Stimulated activated CD8-positive, alpha-beta memory T cell treated with anti-CD3 and anti-CD28 coated beads, Interleukin-4, amount 100 ng/mL, for 48 hours (primary cell): ENCODE data around the gene EIF3K.
"Not testable (repeated sequence)": the region's sequence is repeated elsewhere in the genome, so short reads cannot be mapped to it uniquely, and the experiment has no call there.

Experiments
- DNase-seq: peaks from one replicate; pipeline ENCODE4 v3.0.0-alpha.2; 2020

EIF3K gene

DNA sequence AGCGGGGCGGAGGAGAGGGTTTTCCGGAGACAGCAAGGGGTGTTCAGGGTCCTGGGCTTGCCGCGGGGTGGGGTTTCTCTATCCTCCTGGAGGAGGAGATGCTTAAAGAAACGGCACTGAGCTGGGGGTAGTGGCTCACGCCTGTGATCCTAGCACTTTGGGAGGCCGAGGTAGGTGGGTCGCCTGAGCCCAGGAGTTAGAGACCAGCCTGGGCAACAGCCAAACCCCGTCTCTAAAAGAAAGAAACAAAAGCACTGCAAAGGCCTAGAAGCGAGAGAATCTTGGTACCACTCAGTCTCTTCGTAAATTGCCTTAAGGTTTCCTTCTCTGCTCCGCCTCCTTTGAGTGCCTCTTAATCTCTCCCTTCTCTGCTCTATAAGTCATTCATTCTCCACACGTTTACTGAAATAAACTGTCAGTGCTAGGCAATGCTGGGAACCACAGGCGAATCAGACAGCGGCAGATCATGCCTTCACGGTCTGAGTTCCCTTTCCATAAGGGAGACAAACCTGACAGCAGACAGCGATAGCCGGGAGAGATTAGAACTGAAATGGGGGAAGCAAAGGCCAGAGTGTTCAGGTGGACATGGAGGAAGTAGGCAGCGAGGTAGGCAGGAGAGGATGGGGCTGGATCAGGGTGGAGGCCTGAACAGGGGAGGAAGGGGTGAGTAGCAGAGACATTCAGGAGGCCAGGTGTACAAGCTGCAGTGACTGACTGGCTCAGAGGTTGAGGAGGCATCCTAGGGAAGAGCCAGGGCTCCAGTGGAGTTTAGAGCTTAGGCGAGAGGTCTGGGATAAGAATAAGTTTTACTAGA lies 580 bp downstream of the EIF3K start:
- DNase-seq = no peak

DNA sequence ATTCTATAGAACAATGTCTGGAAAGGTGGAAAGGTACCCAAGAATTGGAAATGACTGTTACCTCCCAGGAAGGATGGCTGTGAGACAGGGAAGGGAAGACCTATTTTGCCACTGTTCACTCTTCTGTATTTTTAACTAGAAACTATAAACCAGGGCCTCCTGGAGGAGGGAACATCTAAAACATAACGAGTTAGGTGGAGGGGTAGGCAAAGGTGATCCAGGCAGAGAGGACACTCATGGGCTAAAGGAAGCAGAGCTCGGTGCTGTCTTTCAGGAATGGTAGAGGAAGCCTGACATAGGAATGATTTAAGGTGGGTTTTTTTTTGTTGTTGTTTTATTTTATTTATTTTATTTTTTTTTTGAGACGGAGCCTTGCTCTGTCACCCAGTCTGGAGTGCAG lies 5.8 kb downstream of the EIF3K start:
- no peak for DNase-seq

- no peak for DNase-seq
Observed at GRCh38 chr19:38626401-38626800, 7.4 kb downstream of the EIF3K start.

GRCh38 chr19:38629568-38629967 lies 10.6 kb downstream of the EIF3K start:
- no peak for DNase-seq

GRCh38 chr19:38631301-38631700 lies 12.3 kb downstream of the EIF3K start:
- DNase-seq = not testable (repeated sequence)

DNA sequence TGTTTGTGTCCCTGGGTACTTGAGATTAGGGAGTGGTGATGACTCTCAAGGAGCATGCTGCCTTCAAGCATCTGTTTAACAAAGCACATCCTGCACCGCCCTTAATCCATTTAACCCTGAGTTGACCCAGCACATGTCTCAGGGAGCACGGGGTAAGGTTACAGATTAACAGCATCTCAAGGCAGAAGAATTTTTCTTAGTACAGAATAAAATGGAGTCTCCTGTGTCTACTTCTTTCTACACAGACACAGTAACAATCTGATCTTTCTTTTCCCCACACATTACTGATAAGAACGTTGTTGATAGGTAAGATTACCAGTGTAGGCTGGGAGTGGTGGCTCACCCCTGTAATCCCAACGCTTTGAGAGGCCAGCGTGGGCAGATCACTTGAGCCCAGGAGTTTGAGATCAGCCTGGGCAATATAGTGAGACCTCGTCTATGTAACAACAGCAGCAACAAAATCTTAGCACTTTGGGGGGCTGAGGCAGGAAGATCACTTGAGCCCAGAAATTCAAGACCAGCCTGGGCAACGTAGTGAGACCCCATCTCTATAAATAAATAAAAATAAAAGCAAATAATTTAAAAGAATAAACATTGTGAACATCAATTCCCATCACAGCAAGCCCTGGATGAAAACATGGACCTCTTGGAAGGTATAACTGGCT lies 13.0 kb downstream of the EIF3K start:
- not testable (repeated sequence) for DNase-seq

GRCh38 chr19:38632476-38633213 lies 13.7 kb downstream of the EIF3K start:
- no peak for DNase-seq

DNA sequence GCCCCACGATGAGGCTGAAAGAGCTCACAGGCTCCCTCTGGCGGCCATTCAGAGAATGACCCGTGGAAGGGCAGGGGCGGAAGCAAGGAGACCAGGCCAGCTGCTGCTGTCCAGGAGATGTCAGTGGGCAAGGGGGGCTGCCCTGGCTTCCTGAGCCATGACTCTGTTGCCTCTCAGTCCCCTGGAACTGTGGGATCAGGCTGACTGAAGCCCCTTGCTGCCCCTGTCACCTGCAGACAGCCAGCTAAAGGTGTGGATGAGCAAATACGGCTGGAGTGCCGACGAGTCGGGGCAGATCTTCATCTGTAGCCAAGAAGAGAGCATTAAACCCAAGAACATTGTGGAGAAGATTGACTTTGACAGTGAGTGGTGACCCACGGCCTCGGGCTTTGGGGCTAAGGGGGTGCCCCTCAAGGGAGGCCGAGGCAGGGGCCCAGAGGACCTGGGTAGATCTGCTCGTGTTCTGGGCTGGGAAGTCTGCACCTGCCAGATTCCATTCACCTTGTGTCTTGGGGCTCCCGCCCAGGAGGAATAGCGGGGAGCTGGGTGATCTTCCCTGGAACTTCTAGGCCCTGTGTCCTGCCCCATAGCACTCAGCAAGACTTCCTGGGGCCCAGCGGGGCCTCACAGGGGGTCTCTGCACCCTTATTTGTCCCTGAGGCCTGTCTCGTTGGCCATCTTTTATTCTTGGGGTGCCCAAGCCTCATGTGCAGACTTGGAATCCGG lies 15.9 kb downstream of the EIF3K start:
- DNase-seq = peak; percentile 88

DNA sequence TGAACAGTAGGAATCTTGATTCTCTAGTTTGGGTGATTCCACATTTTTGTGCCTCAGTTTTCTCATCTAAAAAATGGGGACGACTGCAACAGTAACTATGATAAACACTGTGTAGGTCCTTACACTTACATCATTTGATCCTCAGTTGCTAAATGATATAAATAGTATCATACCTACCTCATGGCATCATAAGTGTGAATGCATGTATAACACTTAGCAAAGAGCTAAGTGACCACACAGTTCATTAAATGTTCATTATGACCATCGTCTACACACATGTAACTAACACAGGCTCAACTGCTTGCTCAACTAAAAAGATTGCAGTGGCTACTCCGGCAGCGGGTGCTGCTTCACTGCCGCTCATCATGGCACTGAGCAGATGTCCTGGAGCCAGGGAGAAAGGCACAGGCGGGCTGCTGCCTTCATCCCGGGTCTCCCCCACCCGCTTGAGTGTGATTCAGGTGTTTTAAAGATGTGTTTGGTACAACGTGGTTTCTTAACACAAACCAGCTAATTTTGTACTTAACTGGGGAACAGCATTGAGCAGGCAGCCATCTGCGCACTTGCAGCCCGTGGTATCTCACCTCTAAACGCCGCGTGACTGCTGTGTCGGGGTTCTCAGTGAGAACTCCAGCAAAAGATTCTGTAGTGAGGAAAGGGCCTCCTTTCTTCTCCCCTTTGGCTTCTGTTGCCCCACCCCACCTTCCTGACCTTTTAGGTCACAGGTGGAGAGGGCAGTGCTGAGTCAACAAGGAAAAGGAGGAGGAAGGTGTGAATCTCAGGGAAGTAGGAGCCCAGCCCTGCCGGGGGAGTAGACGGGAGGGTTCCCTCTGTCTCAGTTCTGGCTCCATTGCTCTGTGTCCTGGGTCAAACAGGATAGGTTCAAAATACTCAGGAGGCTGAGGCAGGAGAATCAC lies 16.8 kb downstream of the EIF3K start:
- no peak for DNase-seq

DNA sequence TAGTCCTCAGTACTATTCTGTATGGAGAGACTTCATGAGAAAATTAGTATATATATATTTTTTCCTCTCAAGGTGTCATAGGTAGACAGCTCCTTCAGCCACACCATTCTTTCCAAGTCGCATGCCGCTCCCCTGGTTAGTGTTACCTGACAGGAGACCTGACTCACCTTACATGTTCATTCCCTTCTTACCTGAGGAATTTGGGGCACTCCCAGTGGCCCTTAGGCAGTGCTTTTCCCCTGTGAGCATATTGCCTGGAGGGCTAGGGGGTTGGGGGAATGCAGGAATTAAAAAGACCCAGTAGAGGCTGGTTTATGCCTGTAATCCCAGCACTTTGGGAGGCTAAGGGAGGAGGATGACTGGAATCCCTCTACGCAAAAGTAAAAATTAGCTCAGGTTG lies 19.5 kb downstream of the EIF3K start:
- DNase-seq = no peak

- DNase-seq = no peak
Observed at GRCh38 chr19:38639679-38640078, 20.7 kb downstream of the EIF3K start.

DNA sequence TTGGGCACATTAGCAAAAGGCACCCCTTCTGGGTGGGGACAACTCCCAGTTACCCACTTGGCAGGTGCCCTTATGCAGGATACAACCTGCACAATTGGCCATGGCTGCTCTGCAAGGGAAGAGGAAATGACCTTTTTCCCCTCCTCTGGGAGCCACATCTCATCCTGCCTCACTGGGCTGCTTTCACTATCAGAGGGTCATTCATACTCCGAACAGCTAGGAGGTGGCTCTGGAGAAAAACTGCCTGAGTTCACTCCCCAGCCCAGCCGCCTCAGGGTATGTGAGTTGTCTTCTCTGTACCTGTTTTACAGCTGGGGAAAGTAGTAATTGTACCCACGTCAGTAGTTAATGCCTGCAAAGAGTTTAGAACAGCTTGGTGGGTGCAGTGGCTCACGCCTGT lies 21.4 kb downstream of the EIF3K start:
- DNase-seq = no peak

- no peak for DNase-seq
Observed at GRCh38 chr19:38642176-38642575, 23.2 kb downstream of the EIF3K start.

- no peak for DNase-seq
Observed at GRCh38 chr19:38644719-38645118, 25.7 kb downstream of the EIF3K start.

- peak; percentile 100 for DNase-seq
Observed at GRCh38 chr19:38647368-38647965, 28.5 kb downstream of the EIF3K start, which contains the start of gene ACTN4. Gene ACTN4 (plus strand): TSS chr19:38647649. CDS start chr19:38647746, 97 bp downstream.

GRCh38 chr19:38647966-38648768 lies 29.2 kb downstream of the EIF3K start:
- no peak for DNase-seq

GRCh38 chr19:38648769-38649304 lies 29.8 kb downstream of the EIF3K start:
- DNase-seq = no peak

DNA sequence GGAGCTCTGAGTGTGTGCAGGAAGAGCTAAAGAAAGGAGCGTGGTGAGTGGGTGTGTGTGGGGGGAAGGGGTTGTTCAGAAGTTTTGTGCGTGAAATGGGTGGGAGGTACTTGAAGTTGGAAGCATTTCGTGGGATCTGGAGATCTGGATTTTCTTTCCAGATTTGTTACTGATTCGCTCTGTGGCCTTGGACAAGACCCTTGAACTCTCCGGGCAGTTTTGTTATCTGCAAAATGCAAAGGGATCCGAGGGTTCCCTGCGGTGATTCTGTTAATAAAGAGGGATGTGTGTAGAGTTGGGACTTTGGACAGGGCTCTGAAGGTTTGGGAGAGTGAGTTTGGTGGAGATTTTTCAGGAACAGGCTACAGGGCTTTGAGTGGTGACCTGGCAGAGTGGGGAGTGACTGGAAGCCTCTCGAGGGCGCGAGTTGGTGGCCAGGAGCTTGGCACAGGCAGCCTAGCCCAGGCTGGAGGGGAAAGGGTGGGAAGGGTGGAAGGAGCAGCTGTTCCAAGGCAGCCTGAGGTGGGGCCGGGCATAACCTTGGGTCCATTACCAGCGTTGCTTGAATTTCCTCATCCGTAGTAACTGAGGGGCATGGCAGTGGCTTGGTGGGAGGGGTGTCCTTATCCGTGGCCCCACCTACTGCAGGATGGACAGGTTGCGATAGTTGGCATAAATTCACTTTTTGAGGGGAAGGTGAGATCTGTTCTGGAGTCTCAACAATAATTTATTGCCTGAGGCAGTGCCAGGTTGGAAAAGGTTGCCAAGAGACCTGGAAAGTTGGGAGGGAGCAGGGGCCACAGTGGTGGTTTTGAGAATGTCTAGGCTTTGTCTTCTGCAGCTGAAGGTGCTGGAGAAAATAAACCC lies 30.6 kb downstream of the EIF3K start:
- DNase-seq = no peak

GRCh38 chr19:38650172-38650775 lies 31.3 kb downstream of the EIF3K start:
- DNase-seq = no peak
